Keratinocyte (primary cell): ENCODE data around the gene SLX1A.

Source experiments
- CTCF ChIP-seq, 3 experiments: IDR thresholded peaks in 1 of 3; conservative IDR thresholded peaks in 1 of 3; optimal IDR thresholded peaks in 1 of 3; 2 replicates in 2 of 3; 3 replicates in 1 of 3; pipeline versions ENCODE3 to v1.5.1; 2011; ENCODE audit warnings: low read length in 3 of 3, mild to moderate bottlenecking in 3 of 3, moderate library complexity in 2 of 3, control low read depth in 1 of 3, inconsistent platforms in 1 of 3; ENCODE audit not compliant: insufficient read depth in 2 of 3; ENCODE audit errors: extremely low read depth in 1 of 3
- EZH2 ChIP-seq: IDR thresholded peaks from one replicate; pipeline ENCODE4 v1.6.1; 2012; ENCODE audit warnings: inconsistent platforms, mild to moderate bottlenecking, low read length, moderate library complexity

GRCh38 chr16:30152517-30152916, 41.2 kb upstream of the SLX1A start:
- TF ChIP-seq CTCF (optimal IDR thresholded peaks at IDR 0.05 in 1 of 3, IDR thresholded peaks at IDR 0.05 in 1 of 3, conservative IDR thresholded peaks at IDR 0.05 in 1 of 3; ENCODE audit: extremely low read depth in 1 of 3, insufficient read depth in 2 of 3, low read length in 3 of 3) (no peak), EZH2 (no peak)
